ENCODE results near the gene C2orf69.

The C2orf69 gene

DNA sequence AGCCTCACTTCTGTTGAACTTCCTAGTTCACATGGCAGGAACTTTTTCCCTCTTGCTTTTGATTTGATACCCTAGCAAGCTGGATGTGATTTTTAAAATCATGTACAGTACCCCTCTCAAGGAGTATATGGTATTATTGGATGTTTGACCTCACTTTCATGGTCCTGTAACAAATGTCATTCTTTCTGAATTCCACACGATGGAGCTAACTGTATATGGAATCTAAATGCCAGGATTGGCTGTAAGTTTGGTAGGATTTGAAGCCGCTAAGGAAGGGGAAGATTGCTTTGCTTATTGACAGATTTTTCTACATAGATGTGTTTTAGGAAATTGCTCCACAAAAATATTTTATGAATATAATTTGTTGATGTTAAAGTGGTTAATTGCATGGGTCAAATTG, 62.6 kb downstream of the C2orf69 start:
- DNase-seq, result no peak

DNA sequence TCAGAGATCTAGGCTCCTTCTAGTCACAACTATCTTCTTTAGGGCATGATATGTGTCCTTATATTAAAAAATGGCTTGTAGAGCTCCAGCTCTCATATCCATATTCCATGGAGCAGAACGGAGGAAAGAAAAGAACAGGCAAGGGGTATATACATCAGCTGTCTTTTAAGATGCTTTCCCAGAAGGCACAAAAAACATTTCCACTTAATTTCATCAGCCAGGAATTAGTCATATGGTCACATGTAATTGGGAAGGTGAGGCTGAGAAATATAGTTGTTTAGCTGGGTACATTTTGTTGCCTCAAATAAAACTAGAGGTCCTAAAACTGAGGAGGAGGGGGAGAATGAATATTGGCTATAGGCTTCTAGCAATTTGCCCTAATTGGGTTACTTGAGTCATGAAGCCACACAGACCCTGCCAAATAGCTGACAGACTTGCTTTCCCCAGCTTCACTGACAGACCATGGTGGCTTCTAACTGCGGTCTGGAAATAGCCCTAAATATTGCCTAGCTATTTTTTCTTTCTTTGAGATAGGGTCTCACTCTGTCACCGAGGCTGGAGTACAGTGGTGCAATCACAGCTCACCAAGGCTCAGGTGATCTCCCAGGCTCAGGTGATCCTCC, 64.3 kb downstream of the C2orf69 start:
- DNase-seq, result no peak
